ENCODE measurements around the gene RASGRP3. TPM values are rescaled to one million over a fixed set of nuclear protein-coding genes. Genes with fewer than 3 reads are reported as not detected.
A peak's percentile ranks its signal among the peaks of the same experiment; 100 is the strongest.

The RASGRP3 gene
- polyA plus RNA-seq, 1 of the 3 experiments (the other 2 are of a cell fraction): 72.5 TPM

DNA sequence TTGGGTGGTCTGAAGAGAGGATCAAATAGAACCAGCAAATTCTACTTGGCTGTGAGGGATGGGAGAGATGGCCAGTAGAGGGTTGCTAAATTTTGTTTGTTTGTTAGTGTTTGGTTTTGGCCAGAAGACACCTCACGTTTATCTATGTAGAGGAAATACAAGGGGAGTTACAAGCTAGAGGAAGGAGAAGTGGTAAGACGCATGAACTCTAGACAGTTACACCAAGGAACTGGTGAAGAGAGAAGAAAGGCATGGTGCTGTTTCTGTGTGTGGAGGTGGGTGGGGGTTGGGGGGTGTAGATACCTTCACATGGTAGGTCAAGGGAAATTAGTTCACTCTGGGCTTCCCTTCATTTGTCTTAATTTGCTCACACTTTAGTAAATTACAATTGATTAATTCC lies 25.6 kb downstream of the RASGRP3 start (continued):
- TF ChIP-seq EZH2phosphoT487 (IDR thresholded peaks at IDR 0.05; ENCODE audit: borderline replicate concordance, low read depth) (no peak), TAF1 (IDR thresholded peaks at IDR 0.05; ENCODE audit: borderline replicate concordance, low read depth, low read length) (no peak), GATA2 (CRISPR knock-in tag; IDR thresholded peaks at IDR 0.05) (no peak), NFIC (IDR thresholded peaks at IDR 0.05; ENCODE audit: borderline replicate concordance) (no peak), RAD21 (IDR thresholded peaks at IDR 0.05; ENCODE audit: low read length) (no peak)
- TF ChIP-seq, protein P1, sequence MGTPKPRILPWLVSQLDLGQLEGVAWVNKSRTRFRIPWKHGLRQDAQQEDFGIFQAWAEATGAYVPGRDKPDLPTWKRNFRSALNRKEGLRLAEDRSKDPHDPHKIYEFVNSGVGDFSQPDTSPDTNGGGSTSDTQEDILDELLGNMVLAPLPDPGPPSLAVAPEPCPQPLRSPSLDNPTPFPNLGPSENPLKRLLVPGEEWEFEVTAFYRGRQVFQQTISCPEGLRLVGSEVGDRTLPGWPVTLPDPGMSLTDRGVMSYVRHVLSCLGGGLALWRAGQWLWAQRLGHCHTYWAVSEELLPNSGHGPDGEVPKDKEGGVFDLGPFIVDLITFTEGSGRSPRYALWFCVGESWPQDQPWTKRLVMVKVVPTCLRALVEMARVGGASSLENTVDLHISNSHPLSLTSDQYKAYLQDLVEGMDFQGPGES (IDR thresholded peaks at IDR 0.05; ENCODE audit: low read depth, low read length): no peak

DNA sequence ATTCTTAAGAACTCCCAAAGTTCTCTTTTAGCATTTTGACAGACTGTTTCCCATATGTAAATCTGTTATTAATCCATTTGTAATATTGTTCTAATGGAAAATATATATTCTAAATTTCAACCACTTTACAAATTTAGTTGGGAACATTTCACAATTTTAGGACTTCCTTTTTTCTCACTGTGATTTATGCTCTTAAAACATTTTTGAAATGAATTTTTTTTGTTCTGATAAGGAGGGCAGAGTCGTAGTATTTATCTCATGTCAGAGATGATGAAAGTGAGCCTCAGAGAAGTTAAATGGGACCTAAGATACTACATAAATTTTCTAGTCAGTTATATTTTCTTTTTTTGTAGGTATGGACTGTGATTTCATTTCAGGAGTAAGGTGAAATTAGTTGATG lies 26.6 kb downstream of the RASGRP3 start:
- Histone ChIP-seq H3K36me3 (replicated peaks in 1 of 2; ENCODE audit: control insufficient read depth in 1 of 2, insufficient read depth in 2 of 2, low read length in 1 of 2) (no peaks in the 10 kb centered on the region), H3F3A (replicated peaks; ENCODE audit: insufficient read depth) (peaks cover 6% of the 10 kb centered on the region), H3K4me1 (ENCODE audit: control insufficient read depth in 1 of 2, insufficient read depth in 2 of 2, low read depth in 1 of 2, low read length in 1 of 2) (peaks cover 0 to 5% of the 10 kb centered on the region in 2 experiments; a peak in 1 of 4 replicates), H3K9ac (no peak overlapping the region), H3K4me3 (ENCODE audit: low read depth in 2 of 2, low read length in 1 of 2) (no peak overlapping the region), H3K4me2 (no peak overlapping the region), H3K9me2 (no peaks in the 10 kb centered on the region), H3K79me2 (ENCODE audit: insufficient read depth) (no peaks in the 10 kb centered on the region), H2AFZ (ENCODE audit: low read depth) (no peak overlapping the region), H3K27me3 (ENCODE audit: insufficient read depth) (no peaks in the 10 kb centered on the region), H3K27ac (ENCODE audit: low read depth in 2 of 2, low read length in 1 of 2) (no peak overlapping the region), H3K9me3 (no peaks in the 10 kb centered on the region), H4K20me1 (ENCODE audit: insufficient read depth) (no peaks in the 10 kb centered on the region)
- DNase-seq: no peak
- ChIA-PET CTCF (interaction anchor here (1.3 kb wide), 1 partner anchor 27 kb away, joined by 3 read pairs; no protein-coding TSS in a partner anchor), POLR2A (no interaction called here)
- no peak for TF ChIP-seq RAD21 (IDR thresholded peaks at IDR 0.05; ENCODE audit: low read length)
- WGBS (ENCODE audit: low lambda C conversion rate): 36% methylated on average over 1 of the region's 1 CpG

DNA sequence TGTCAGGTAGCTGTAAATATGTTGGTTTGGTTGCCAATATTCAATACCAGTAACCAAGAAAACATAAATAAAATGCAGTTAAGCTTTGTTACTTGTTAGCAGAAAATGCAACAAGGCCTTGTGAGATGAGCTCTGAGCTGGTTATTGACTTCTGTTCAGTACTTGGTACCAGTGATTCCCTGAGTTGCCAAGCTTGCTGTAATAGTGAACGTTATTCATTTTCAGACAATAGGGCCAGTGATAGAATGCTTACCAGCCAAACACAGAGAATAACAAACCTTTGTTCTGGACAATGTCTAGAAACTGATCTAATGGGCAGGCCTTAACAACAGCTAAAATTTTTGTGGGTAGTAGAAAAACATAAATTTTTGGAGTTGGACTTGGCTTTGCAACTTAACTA lies 29.5 kb downstream of the RASGRP3 start:
- no peak overlapping the region for H3K4me3 ChIP-seq (ENCODE audit: low read depth in 2 of 2, low read length in 1 of 2)
- no peak overlapping the region for H2AFZ ChIP-seq (ENCODE audit: low read depth)
- H3F3A ChIP-seq (replicated peaks; ENCODE audit: insufficient read depth): peaks cover 3% of the 10 kb centered on the region
- 20% methylated on average over 1 of the region's 1 CpG for WGBS (ENCODE audit: low lambda C conversion rate)
- H4K20me1 ChIP-seq (ENCODE audit: insufficient read depth): no peaks in the 10 kb centered on the region
- H3K4me1 ChIP-seq (ENCODE audit: control insufficient read depth in 1 of 2, insufficient read depth in 2 of 2, low read depth in 1 of 2, low read length in 1 of 2): peaks cover 0 to 4% of the 10 kb centered on the region in 2 experiments; a peak in 1 of 4 replicates
- TF ChIP-seq, protein P2, sequence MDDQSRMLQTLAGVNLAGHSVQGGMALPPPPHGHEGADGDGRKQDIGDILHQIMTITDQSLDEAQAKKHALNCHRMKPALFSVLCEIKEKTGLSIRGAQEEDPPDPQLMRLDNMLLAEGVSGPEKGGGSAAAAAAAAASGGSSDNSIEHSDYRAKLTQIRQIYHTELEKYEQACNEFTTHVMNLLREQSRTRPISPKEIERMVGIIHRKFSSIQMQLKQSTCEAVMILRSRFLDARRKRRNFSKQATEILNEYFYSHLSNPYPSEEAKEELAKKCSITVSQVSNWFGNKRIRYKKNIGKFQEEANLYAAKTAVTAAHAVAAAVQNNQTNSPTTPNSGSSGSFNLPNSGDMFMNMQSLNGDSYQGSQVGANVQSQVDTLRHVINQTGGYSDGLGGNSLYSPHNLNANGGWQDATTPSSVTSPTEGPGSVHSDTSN (IDR thresholded peaks at IDR 0.05): peak; percentile 28; the same call in 1 of the 2 replicates
- TF ChIP-seq TCF12 (IDR thresholded peaks at IDR 0.05) (peak; percentile 49; the same call in 1 of the 2 replicates), EP300 (IDR thresholded peaks at IDR 0.05; ENCODE audit: borderline replicate concordance in 1 of 2, low read depth in 1 of 2, low read length in 1 of 2) (0 out of 4 replicates have a peak, but pooled peaks of 1 of the 2 experiments have one; percentile 11), TEAD4 (IDR thresholded peaks at IDR 0.05; ENCODE audit: borderline replicate concordance, insufficient read depth) (no peak)
- H3K9me3 ChIP-seq: no peaks in the 10 kb centered on the region
- no peaks in the 10 kb centered on the region for H3K36me3 ChIP-seq (replicated peaks in 1 of 2; ENCODE audit: control insufficient read depth in 1 of 2, insufficient read depth in 2 of 2, low read length in 1 of 2)
- no peaks in the 10 kb centered on the region for H3K27me3 ChIP-seq (ENCODE audit: insufficient read depth)
- no peaks in the 10 kb centered on the region for H3K9me2 ChIP-seq
- H3K4me2 ChIP-seq: no peak overlapping the region
- peak overlapping the region; percentile 10 to 18; a peak in 2 of 4 replicates for H3K27ac ChIP-seq (ENCODE audit: low read depth in 2 of 2, low read length in 1 of 2)
- CTCF ChIA-PET: no interaction called here
- H3K9ac ChIP-seq: no peak overlapping the region
- POLR2A ChIA-PET: no interaction called here
- DNase-seq: no peak
- no peaks in the 10 kb centered on the region for H3K79me2 ChIP-seq (ENCODE audit: insufficient read depth)

All from SK-N-SH (cell line).